Prostate gland (tissue), 2 donors: ENCODE measurements around the gene SGCA. TPM values are rescaled to one million over a fixed set of nuclear protein-coding genes. Genes with fewer than 3 reads are reported as not detected.
A peak's percentile ranks its signal among the peaks of the same experiment; 100 is the strongest.

Source experiments
- DNase-seq: peaks from one replicate; pipeline ENCODE4 v3.0.0-alpha.2; 2019; ENCODE audit warnings: low spot score
- H3K27ac ChIP-seq, 2 donors: fragments of 200-600 bp; sonication (generic); 2 replicates each; pipeline ENCODE4 v1.5.1; 2017 to 2019
- H3K27me3 ChIP-seq: fragments of 200-600 bp; sonication (generic); replicated peaks from 2 replicates; pipeline ENCODE4 v1.5.1; 2019; ENCODE audit not compliant: insufficient read depth
- H3K36me3 ChIP-seq, 2 donors: fragments of 200-600 bp; sonication (generic); 1 replicate in 1 of 2; 2 replicates in 1 of 2; pipeline versions ENCODE4 v1.5.1 to v1.8.1; 2017 to 2019
- H3K4me1 ChIP-seq: fragments of 200-600 bp; sonication (generic); replicated peaks from 2 replicates; pipeline ENCODE4 v1.5.1; 2019
- H3K4me3 ChIP-seq, 2 donors: fragments of 200-600 bp; sonication (generic); 2 replicates each; pipeline ENCODE4 v1.5.1; 2017 to 2019
- H3K9me3 ChIP-seq: fragments of 200-600 bp; sonication (generic); 2 replicates; pipeline ENCODE4 v1.5.1; 2017
- POLR2A ChIP-seq: fragments of 450-650 bp; IDR thresholded peaks from one replicate; pipeline ENCODE4 v1.6.1; 2016; ENCODE audit warnings: antibody characterized with exemption, mild to moderate bottlenecking
- POLR2AphosphoS5 ChIP-seq: sonication (generic); formaldehyde crosslinking; IDR thresholded peaks from one replicate; pipeline ENCODE4 v1.6.1; 2017; ENCODE audit warnings: antibody characterized with exemption
- WGBS: methylation state at CpG from one replicate; pipeline ENCODE4 v1.1.5; 2018; 5-methylcytosine and 5-hydroxymethylcytosine counted together
- intact Hi-C: fragments of 100-400 bp; cut with DNase I; formaldehyde crosslinking; loops from one replicate; pipeline ENCODE4 v1.14.2; 2022
- total RNA-seq, 2 donors: library from RNA; depleted of rRNA; stranded (reverse); fragments of >200 nt; gene quantifications; one replicate each; pipeline ENCODE4 v1.1.0, GENCODE V29; 2016
- TF ChIP-seq, protein P1 (sequence below), 4 experiments: fragments of 200-600 bp in 2 of 4; fragments of 450-650 bp in 2 of 4; sonication (generic) in 2 of 4; IDR thresholded peaks; 1 replicate in 3 of 4; 2 replicates in 1 of 4; pipeline ENCODE4 v1.5.1; 2016 to 2019; ENCODE audit warnings: antibody characterized with exemption in 4 of 4, mild to moderate bottlenecking in 2 of 4, moderate library complexity in 2 of 4

SGCA gene
- total RNA-seq, 2 donors from 2014 or later: 13.9 to 19.4 TPM

DNA sequence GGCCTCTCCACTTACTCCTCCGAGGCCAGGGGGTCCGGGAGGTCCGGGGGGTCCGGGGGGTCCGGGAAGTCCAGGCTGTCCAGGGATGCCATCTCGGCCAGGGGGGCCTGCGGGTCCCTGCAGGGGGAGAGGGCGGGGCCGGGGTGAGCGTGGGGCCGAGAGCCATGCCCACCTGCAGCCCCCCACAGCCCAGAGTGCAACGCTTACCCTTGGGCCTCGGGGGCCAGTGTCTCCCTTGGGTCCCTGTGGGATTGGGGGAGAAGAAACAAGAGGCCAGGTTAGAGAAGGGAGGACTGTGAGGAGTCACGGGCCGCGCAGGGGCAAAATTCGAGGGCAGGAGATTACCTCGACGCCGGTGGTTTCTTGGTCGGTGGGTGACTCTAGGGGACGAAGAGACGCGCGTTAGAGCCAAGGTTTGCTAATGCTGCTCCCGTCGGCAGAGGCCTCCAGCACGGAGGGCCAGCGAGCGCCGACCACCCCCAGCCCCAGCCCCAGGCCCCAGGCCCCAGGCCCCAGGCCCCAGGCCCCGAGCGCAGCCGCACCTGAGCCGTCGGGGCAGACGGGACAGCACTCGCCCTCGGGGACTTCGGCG is 33.5 kb downstream of the SGCA start:
- 18% methylated on average over 40 of the region's 41 CpGs for WGBS
- intact Hi-C loops: loop anchor here (2.0 kb wide), 1 partner anchor 33 kb away; the partner anchor contains the start of gene SGCA
- peak overlapping the region; percentile 36 to 39 for H3K4me3 ChIP-seq
- peak overlapping the region; percentile 80 to 85 for H3K27ac ChIP-seq
- no peak for DNase-seq
- TF ChIP-seq POLR2A (no peak), POLR2AphosphoS5 (no peak)
- TF ChIP-seq, protein P1, sequence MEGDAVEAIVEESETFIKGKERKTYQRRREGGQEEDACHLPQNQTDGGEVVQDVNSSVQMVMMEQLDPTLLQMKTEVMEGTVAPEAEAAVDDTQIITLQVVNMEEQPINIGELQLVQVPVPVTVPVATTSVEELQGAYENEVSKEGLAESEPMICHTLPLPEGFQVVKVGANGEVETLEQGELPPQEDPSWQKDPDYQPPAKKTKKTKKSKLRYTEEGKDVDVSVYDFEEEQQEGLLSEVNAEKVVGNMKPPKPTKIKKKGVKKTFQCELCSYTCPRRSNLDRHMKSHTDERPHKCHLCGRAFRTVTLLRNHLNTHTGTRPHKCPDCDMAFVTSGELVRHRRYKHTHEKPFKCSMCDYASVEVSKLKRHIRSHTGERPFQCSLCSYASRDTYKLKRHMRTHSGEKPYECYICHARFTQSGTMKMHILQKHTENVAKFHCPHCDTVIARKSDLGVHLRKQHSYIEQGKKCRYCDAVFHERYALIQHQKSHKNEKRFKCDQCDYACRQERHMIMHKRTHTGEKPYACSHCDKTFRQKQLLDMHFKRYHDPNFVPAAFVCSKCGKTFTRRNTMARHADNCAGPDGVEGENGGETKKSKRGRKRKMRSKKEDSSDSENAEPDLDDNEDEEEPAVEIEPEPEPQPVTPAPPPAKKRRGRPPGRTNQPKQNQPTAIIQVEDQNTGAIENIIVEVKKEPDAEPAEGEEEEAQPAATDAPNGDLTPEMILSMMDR (IDR thresholded peaks at IDR 0.05): no peak
- no peaks in the 10 kb centered on the region for H3K4me1 ChIP-seq
- no peaks in the 10 kb centered on the region for H3K36me3 ChIP-seq
- H3K27me3 ChIP-seq: no peaks in the 10 kb centered on the region
- no peaks in the 10 kb centered on the region for H3K9me3 ChIP-seq

DNA sequence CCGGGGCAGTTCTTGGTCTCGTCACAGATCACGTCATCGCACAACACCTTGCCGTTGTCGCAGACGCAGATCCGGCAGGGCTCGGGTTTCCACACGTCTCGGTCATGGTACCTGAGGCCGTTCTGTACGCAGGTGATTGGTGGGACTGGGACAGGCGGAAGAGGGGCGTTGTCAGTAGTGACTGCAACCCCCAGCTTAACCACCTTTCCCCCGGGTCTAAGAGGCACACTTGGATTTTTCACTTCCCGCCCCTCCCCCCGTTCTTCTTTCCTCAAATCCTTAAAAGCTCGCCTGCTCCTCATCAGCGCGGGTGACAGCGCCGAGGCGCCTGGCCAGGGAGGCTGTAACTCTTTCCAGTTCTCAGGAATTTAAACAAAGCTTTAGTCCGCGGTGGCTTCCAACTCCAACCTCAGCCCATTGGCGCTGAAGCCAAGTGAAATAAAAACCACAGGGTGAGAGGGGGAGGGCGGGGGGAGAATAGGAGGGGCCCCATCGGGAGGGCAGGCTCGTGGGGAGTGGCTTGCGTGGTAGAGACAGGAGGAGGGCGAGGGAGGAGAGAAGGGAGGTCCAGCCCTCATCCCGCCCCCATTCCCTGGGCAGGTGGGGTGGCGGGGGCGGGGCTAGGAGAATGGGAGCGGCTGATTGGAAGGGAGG is 34.1 kb downstream of the SGCA start:
- Histone ChIP-seq H3K27ac (peak overlapping the region; percentile 80 to 85), H3K27me3 (no peaks in the 10 kb centered on the region), H3K36me3 (no peaks in the 10 kb centered on the region), H3K4me3 (peak overlapping the region; percentile 36 to 39), H3K9me3 (no peaks in the 10 kb centered on the region), H3K4me1 (no peaks in the 10 kb centered on the region)
- DNase-seq: peak; percentile 95
- under 1% methylated on average over 36 of the region's 36 CpGs for WGBS
- TF ChIP-seq POLR2AphosphoS5 (peak; percentile 72), POLR2A (peak; percentile 65)
- TF ChIP-seq, protein P1 (IDR thresholded peaks at IDR 0.05): peak in 1 of 4 experiments; percentile 4
- intact Hi-C loops: loop anchor here (1.0 to 5.0 kb wide), 3 partner anchors 33 to 92 kb away; partner anchors contain the start of gene SGCA

DNA sequence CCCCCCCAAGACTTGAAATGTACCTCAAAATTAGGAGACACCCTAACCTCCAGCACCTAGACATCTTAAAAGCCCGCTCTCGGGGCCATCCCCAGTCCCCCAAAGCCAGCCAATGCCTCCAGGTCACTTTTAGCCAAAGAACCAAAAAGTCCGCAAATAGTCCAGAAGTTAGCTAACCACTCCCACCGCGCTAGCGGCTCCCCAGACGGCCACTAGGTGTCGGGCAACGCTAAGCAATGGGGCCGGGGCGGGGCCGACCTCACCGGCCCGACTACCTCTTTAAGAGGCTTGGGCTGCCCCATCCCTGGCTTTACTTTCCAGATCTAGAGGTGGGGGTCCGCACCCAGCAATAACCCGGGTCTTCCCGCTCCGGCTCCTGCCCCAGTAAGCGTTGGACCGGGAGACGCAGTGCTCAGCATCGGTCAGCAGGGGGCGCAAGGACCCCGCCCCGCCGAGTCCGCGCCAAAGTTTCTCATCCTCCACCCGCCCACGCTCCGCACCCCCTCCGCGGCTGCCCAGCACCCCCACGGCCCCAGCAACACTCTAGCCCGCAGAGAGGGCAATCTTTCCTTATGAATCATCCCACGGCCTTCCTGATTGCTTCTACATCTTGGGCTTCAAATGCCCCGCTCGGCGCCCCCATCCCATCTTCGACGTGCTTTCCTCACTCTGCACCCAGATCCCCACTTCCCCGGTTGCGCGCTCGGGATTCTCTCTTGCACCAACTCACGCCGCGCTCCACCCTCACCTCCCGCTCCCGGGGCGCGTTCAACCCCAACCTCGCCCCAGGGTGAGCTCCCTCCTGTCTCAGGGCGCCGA is 34.9 kb downstream of the SGCA start:
- peak overlapping the region; percentile 80 to 85 for H3K27ac ChIP-seq
- H3K9me3 ChIP-seq: no peaks in the 10 kb centered on the region
- H3K27me3 ChIP-seq: no peaks in the 10 kb centered on the region
- WGBS: under 1% methylated on average over 55 of the region's 55 CpGs
- peak overlapping the region; percentile 36 to 39 for H3K4me3 ChIP-seq
- no peaks in the 10 kb centered on the region for H3K4me1 ChIP-seq
- no peaks in the 10 kb centered on the region for H3K36me3 ChIP-seq
- DNase-seq: peak; percentile 89
- intact Hi-C loops: loop anchor here (1.0 to 5.0 kb wide), 2 partner anchors 73 to 92 kb away; no protein-coding TSS in a partner anchor
- TF ChIP-seq POLR2A (no peak), POLR2AphosphoS5 (peak; percentile 22)
- TF ChIP-seq, protein P1 (IDR thresholded peaks at IDR 0.05): peak; percentile 100

DNA sequence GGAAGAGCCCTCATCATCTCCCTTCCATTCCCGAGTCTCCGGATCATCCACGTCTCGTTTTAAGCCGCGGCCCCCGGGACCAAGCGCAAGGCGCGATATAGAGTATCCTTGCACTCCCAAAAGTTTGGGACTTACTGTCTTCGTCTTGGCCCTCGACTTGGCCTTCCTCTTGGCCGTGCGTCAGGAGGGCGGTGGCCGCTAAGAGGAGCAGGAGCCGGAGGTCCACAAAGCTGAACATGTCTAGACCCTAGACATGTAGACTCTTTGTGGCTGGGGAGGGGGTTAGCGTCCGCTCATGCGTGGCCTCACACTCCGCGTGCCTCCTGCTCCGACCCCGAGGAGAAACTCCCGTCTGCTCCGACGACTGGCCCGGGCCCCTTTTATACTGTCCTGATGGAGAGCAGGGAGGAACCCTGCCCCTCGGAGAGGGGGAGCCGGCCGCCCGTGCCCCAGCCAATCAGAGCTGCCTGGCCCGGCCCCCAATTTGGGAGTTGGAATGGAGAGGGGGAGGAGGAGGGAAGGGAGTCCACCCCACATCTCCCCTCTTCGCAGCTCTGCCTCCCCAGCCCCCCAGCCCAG is 35.6 kb downstream of the SGCA start, which contains the start of gene COL1A1:
Gene COL1A1 (minus strand): TSS at position 356 of the 579 bp plus-strand sequence. CDS start 118 bp downstream, at position 238.
- Histone ChIP-seq H3K36me3 (no peaks in the 10 kb centered on the region), H3K27ac (peak within 1 kb of the TSS; percentile 80 to 85), H3K9me3 (no peaks in the 10 kb centered on the region), H3K4me3 (peak within 1 kb of the TSS; percentile 36 to 39), H3K27me3 (no peaks in the 10 kb centered on the region), H3K4me1 (no peaks in the 10 kb centered on the region)
- TF ChIP-seq POLR2AphosphoS5: peak; percentile 35
- TF ChIP-seq, protein P1 (IDR thresholded peaks at IDR 0.05): no peak
- TF ChIP-seq POLR2A: peak; percentile 50
- no peak for DNase-seq
- intact Hi-C loops: loop anchor here (5.0 kb wide), 1 partner anchor 91 kb away; no protein-coding TSS in a partner anchor
- 2% methylated on average over 34 of the region's 34 CpGs for WGBS
